SW 1271 (cell line): Measurements from ENCODE around the gene ANGEL1.
A peak's percentile ranks its signal among the peaks of the same experiment; 100 is the strongest.

Source experiments
- DNase-seq, 2 experiments: peaks; one replicate each; lab custom pipeline; 2025; lab: John Stamatoyannopoulos, UW

Gene ANGEL1

DNA sequence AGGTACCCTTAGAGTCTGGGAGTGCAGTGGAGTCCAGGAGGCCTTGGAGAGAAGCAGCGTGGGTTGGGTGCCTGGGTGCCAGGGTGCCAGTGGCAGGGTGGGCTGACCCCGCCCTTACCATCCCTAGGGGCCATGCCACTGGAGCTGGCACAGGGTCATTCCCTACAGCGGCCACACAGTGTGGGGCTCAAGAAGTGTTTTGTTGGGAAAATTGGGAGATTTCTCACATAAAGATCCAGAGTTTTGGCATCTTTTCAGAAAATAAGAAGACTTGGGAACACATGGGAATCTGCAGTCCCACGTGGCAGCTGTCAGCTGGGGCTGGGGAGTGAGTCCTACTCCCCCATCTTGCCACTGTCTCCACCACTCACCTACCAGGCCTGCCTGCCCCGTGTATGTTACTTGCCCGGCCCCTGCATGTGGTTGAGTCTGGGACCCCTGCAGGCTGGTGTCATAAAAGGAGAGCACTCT is 47.2 kb downstream of the ANGEL1 start:
- no peak for DNase-seq

DNA sequence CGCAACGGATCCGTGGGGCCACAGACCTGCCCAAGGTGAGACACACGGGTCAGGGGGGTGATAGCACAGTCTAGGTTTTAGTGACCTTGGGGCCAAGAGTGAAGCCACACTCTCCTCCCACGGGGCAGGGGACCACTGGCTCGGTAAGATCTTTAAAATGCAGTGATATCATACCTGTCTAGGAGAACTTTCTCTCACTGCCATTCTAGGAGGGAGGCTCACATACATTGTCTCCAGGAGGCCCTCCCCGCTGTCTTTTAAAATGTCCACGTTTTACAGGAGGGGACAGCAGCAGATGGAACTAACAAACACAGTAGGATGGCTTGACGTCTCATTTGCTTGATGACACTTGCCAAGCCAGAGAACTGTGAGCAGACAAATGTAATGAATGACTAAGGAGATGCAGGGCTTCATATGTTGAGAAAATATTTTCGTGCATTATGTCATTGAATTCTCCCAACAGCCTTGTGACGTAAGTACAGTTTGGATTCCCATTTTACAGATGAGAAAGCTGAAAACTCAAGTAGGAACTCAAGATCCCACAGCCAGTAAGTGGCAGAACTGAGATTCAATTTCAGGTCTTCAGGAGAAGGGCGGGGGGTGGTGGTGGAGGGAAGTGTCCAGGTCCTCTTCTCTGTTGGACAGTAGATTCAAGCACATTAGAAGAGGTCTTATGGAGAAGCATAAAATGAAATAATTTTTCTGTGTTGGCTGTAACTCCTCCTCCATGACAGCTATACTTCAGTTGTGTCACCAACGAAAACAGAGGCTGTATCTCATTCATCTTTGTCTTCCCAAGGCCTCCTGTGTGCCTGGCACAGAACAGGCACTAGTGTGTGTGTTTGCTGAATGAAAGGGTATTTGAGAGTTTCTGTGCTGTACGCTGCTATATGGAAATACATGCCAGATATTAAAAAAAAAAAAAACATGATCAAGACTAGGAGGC is 49.3 kb downstream of the ANGEL1 start:
- no peak for DNase-seq

DNA sequence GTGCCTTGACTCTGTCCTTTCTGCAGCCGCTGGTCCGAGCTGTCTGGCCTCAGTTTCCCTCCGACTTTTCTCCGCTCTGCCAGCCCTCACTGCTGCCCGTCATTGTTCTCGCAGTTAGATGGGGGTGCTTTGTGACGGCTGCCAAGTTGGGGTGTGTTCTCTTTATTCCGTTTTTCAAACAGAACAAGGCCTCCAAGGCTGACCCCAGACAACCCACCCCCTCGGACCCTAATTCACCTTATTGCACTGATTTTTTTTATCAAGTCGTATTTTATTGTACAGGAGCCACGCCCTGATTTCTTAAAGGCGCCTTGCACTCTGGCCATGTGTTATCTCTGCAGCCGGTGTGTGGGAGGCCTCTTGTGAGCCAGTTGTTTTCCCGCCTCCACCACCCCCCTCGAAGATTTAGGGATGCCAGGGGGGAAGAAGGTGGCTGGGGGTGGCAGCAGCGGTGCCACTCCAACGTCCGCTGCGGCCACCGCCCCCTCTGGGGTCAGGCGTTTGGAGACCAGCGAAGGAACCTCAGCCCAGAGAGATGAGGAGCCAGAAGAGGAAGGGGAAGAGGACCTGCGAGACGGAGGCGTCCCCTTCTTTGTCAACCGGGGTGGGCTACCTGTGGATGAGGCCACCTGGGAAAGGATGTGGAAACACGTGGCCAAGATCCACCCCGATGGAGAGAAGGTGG is 50.1 kb downstream of the ANGEL1 start:
- DNase-seq: no peak

DNA sequence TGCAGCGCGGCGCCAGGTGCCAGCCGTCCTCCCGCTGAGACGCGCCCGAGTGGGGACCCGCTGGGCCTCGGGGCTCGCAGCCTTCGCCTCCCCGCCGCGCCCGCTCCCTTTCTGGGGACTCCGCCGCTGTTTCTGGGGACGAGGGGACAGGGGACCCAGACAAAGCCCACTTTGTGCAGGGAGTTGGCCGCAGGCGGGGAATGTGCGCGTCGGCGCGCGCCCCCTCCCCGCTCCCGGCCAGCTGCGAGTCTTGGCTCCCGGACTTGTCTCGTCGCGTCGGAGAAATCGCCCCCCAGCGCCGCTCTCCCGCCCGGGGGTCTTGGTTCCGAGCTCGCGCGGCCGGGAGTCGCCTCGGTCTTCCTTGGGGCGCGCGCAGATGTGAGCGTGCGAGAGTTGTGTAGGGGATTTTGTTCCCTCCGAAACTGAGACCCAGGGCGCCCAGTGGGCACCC is 50.7 kb downstream of the ANGEL1 start:
- DNase-seq: no peak

DNA sequence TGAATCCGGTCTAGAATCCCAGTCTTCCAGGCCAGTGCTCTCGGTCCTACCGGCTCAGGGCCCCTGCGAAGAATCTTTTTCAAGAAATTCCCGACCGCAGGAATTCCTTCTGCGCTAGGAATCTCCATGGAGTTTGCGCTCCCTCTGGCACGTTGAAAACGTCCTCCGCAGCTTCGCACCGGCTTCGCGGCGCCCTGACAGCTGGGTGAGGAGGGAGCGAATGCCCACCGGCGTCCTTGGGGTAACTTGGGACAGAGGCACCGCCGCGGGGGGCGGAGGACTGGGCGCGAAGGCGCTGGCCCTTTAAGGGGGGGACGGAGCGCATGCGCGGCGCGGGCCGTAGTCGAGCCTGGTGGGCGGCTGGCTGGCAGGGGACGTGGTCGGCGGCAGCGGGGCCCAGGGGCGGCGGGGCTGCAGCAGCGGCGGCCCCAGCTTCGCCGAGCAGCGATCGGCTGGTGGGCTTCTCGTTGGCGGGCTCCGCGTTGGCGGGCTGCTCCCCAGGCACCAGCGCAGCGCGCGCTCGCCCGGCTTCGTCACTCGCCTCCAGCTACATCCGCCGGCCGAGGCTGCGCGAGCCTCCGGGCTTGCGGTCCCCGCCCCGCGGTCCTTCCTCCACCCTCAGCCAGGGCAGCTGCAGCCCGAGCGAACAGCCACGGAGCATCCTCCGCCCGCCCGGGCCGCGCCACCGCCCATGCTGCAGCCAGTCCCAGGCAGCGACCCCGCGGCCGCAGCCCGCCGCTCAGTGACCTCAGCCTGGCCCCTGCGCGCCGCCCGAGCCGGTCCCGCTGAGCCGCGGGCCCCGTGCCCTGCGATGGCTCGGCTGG is 51.3 kb downstream of the ANGEL1 start, which contains the start of gene VASH1:
VASH1 (plus strand) TSS at position 333 of the 824 bp plus-strand sequence. CDS start 1,354 bp downstream, outside the sequence.
- DNase-seq: peak in 1 of 2 experiments; percentile 66

DNA sequence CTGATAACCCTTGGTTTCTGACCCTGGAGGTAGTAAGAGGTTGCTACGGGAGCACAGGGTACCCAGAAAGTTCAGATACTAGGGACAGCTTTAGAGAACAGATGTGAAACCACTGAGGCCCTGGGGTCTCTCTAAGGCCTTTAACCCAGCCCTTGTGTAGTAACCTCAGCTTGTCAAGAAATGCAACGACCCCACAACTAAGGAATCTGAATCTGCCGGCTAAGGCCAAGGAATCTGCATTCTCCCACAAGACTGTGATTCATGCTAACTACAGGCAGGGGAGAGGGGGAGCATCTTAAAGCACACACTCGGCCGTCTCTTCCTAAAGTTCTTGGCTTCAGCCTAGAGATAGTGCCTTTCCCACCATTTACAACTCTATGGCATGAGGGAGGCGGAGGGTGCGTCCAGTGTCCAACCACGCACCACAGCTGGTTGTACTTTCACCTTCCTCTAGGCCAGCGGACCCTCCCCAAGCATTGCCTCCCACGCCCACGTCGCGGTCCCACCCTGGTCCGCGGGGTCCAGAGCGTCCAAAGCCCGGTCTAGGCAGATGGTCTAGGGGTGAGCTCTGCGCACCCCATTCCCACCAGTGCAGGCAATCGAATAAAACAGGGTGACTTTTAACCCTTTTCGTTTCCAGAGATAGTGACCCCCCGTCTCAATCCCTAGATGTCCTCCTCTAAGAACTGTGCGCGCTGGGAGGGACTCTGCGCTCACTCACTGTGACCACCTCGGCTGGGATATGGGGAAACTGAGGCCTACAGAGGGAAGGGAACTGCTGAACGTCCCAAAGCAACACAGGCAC is 52.1 kb downstream of the ANGEL1 start:
- DNase-seq: no peak

DNA sequence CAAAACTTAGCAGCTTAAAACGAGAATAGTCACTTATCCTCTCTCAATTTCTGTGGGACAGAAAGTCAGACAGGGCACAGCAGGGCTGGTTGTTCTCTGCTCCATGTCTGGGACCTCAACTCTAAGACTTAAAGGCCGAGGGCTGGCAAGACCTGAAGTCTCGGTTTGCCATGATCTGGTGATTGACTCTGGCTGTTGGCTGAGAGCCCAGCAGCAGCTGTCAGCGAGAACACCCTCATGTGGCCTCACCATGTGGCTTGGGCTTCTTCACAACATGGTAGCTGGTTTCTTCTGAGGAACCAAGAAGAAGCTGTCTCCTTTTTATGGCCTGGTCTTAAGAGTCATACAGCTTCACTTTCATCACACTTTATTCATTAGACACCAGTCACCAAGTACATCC is 53.1 kb downstream of the ANGEL1 start:
- DNase-seq: no peak

DNA sequence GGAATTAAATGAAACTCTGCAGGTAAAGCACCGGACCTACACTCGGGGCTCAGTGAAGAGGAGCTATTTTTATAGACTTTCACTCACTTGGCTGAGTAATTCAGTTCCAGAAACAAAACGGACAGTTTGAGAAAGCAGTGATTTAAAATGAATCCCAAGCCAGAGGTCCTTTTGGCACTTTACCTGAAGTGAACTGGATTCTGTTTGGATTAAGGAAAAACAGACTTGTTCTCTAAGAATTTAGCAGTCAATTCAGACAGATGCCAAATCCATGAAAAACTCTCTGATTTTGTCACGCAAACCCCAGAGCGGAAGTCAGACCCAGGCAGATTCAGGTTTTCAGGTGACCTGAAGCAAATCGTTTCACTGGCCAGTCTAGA is 56.3 kb downstream of the ANGEL1 start:
- DNase-seq: no peak

DNA sequence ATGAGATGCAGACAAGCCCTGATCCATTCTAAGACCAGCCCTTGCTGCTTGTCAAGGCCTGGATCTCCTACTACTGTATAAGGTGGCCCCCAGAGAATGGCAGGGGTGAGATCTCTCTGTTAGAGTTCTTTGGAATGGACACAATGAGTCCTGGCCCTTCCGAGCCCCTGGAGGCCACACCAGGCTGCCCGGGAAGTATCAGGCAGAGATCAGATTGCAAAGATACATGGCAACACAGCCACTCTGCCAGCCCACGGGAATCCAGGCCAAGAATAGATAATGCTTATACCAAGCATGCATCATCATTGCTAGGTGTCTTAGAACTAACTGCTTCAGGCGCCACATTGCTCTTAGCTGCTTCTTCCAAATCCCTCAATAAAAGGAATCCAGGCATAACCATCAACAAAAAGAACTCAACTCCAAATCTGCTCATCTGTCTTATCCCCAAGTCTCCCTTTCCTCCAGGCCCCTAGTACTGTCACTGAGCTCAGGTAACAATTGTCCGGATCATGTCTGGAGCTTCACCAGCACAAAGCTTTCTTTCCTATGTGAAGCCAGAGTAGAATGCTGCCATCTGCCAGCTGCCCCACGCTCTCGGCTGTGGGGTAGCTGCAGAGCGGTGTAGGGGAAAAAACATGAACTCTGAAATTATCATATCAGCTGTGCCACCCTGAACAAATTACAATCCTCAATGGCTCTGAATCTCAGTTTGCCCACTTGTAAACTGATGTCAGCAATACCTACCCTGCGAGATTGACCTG is 56.9 kb downstream of the ANGEL1 start:
- DNase-seq: no peak

DNA sequence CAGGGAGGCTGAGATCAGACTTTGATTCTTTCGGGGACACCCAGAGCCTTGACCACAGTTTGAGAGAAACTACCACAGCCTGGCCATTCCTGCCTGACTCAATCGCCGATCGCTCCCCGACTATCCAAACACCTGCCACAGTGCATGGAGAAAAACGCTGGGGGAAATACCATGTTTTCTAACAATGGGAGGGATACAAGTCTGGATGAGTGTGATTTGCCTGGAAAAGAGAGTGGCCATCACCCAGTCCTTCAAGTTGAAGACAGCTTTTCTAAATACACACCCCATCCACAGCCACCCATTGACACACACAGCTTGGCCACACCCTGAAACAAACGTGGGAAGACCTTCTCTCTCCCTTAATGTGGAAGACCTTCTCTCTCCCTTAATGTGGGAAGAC is 58.1 kb downstream of the ANGEL1 start:
- no peak for DNase-seq

DNA sequence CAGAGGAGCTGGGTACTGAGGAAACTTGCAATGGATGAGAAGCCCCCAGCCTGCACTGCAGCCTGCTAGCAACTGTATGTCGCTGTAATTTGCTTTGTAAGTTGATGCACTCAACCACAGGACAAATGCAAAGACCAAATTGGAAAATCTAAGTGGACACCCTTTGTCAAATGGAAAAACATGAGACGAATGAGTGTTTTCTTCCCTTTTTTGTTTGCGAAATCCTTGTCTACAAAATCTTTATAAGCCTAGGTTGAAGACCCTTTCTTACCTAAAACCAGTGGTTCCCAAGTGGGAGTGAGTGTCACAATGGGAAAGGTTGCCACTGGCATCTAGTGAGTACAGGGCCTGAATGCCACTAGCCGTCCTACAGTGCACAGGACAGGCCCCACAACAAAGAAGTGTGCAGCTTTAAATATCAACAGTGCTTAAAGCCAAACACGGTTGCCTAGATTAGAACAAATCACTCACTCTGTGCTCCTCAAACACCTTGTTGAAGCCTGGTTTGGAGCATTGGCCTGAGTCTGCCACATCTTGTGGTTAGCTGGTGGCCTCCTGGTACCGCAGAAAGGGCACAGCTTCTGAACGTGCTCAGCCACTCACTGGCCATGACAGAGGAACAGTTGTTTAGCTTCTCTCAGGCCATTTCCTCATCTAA is 59.0 kb downstream of the ANGEL1 start:
- DNase-seq: no peak

DNA sequence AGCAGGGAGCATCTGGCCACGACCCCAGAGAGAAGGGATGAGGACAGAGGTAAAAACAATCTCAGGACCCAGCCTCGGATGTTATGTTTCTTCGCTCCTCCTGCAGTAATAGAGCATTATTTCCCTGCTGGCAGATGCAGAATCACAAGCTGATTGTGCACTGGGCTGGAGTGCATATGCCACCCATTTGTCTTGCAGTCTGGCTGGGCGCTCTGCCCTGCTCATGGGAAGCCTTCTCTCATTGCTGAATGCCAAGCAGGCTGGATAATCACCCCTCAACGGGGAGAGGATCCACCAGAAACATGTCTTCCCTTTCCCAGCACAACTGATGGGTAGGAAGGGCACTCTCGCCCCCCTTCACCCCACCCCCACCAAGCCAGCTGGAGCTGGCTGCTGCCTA is 59.9 kb downstream of the ANGEL1 start:
- DNase-seq: no peak

DNA sequence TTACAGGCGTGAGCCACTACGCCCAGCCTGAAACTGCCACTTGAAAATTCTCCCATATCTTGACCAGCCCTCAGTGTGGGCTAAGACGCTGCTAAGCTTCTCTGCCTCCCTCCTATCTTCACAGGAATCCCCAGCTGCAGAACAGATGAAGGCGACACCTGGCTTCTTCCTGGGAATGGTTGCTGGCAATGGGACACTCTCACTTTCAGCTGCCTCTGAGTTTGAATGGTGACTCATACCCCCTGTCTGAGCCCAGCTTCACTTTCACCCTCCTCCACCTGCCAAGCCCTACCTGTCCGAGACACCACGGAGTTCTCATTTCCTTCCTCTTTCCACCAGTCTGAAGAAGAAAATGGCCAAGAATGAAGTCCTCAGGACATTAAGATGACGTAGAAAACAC is 69.7 kb downstream of the ANGEL1 start:
- no peak for DNase-seq

DNA sequence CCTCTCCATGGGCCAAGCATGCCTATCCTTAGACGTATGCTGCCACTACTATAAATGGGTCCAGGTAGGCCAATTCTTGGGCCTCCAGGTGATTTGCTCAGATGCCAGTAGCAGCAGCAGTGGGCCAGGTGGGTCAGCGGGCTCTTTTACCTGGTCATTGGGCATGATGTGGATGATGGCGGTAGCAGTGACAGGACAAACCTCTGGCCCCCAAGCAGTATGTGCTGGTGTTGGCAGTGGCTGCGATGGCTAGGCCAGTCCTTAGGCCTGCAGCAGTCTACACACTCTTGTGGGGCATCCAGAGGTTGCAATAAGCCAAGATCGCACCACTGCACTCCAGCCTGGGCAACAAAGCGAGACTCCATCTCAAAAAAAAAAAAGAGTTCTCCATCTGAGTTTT is 70.5 kb downstream of the ANGEL1 start:
- no peak for DNase-seq

DNA sequence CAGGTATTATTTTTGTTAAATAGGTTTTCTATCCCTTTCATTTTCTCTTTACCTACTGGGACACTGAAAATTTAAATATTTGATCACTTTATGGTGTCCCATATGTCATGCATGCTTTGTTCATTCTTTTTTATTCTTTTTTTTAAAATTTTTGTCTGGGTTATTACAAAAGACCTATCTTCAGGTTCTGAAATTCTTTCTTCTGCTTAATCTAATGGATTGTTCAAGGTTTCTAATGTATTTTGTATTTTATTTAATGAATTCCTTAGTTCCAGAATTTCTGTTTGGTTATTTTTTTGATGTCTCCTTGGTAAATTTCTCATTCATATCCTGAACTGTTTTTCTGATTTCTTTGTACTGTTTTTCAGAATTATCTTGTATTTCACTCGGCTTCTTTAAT is 71.6 kb downstream of the ANGEL1 start:
- no peak for DNase-seq
